HG02798 (cell line): Measurements from ENCODE around the gene FAM131A.

ENCODE experiments used
- ATAC-seq: cut with Tn5 transposase; IDR thresholded peaks from one replicate; pipeline ENCODE4 v1.9.1; 2021; ENCODE audit warnings: mild to moderate bottlenecking; ENCODE audit not compliant: unreplicated experiment, poor library complexity

The FAM131A gene

GRCh38 chr3:184354121-184354728 is 16.8 kb downstream of the FAM131A start:
- no peak for ATAC-seq

- no peak for ATAC-seq
Measured at GRCh38 chr3:184354754-184355153, 17.4 kb downstream of the FAM131A start.

- ATAC-seq, result no peak
Measured at GRCh38 chr3:184355261-184356040, 18.1 kb downstream of the FAM131A start.

GRCh38 chr3:184357248-184358123 is 20.1 kb downstream of the FAM131A start:
- no peak for ATAC-seq

GRCh38 chr3:184358124-184358767 is 20.8 kb downstream of the FAM131A start:
- no peak for ATAC-seq

GRCh38 chr3:184358921-184359350 is 21.5 kb downstream of the FAM131A start:
- no peak for ATAC-seq

GRCh38 chr3:184359610-184360009 is 22.2 kb downstream of the FAM131A start:
- no peak for ATAC-seq

GRCh38 chr3:184360070-184360928 is 22.9 kb downstream of the FAM131A start:
- no peak for ATAC-seq

- peak; percentile 4 for ATAC-seq
Measured at GRCh38 chr3:184360929-184361531, 23.6 kb downstream of the FAM131A start.

GRCh38 chr3:184361532-184361931 is 24.1 kb downstream of the FAM131A start, which contains the start of the genes CLCN2 and POLR2H:
CLCN2 (minus strand) TSS chr3:184361605; CDS start chr3:184361479, 126 bp downstream.
POLR2H (plus strand) TSS chr3:184361710; CDS start chr3:184363493, 1,783 bp downstream.
- ATAC-seq, result peak; percentile 48

GRCh38 chr3:184361932-184362667 is 24.7 kb downstream of the FAM131A start:
- ATAC-seq, result no peak

GRCh38 chr3:184362668-184363546 is 25.5 kb downstream of the FAM131A start:
- ATAC-seq, result peak; percentile 88

GRCh38 chr3:184366619-184367289 is 29.4 kb downstream of the FAM131A start:
- no peak for ATAC-seq

- no peak for ATAC-seq
Measured at GRCh38 chr3:184368116-184368515, 30.7 kb downstream of the FAM131A start.

- ATAC-seq, result no peak
Measured at GRCh38 chr3:184368586-184369183, 31.3 kb downstream of the FAM131A start.

- peak; percentile 68 for ATAC-seq
Measured at GRCh38 chr3:184371570-184372018, 34.2 kb downstream of the FAM131A start.
